Measurements from ENCODE around the gene ADCYAP1.
A peak's percentile ranks its signal among the peaks of the same experiment; 100 is the strongest.

Gene ADCYAP1

GRCh38 chr18:886076-886475 is 18.6 kb upstream of the ADCYAP1 start:
- H3K27ac ChIP-seq, result no peak overlapping the region
- TF ChIP-seq ZFX (IDR thresholded peaks at IDR 0.05; ENCODE audit: borderline replicate concordance), result no peak

DNA sequence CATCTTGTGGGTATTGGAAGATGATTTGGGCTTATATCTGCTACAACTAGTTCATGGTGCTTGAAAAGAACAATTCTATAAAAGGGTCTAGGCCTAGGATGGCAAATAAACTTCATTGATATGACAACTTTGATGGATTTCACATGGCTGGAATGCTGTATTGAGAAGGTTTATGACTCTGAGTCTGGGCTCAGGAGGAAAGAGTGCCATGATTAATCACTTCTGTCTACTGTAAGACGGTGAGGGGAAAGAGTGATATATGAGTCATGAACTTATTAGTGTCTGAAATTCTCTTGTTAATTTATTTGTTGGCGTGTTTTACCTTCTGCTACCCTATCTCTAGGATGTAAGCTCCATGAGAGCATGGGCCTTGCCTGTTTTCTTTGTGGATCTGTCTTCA is 17.0 kb upstream of the ADCYAP1 start:
- no peak for TF ChIP-seq ZFX (IDR thresholded peaks at IDR 0.05; ENCODE audit: borderline replicate concordance)
- no peak for TF ChIP-seq CTCF (IDR thresholded peaks at IDR 0.05)

DNA sequence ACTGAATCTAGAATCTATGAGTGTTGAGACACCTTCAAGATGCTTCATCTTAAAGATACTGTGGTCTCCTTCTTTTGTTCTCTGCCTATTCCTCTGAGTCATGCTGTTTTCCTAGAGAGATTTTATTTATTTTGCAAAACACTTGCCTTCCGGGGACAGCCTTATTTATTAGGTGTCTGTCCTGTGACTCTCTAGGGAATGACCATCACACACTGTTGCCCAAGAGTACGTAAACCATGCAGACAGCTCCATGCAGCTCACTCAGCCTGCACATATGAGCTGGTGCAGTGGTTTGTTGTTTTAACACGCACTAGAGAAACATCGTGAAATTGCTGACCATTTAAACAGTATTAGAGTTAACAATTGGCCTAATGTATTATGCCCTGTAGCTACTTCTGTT is 12.4 kb upstream of the ADCYAP1 start:
- TF ChIP-seq CTCF (IDR thresholded peaks at IDR 0.05), result no peak
- TF ChIP-seq ZFX (IDR thresholded peaks at IDR 0.05; ENCODE audit: borderline replicate concordance), result no peak

More for the DNA sequence above, 17.0 kb upstream of the ADCYAP1 start:
- H3K27ac ChIP-seq, result no peak overlapping the region

GRCh38 chr18:896315-896714 is 8.4 kb upstream of the ADCYAP1 start:
- TF ChIP-seq CTCF (IDR thresholded peaks at IDR 0.05), result no peak
- no peak for TF ChIP-seq ZFX (IDR thresholded peaks at IDR 0.05; ENCODE audit: borderline replicate concordance)
- no peak overlapping the region for H3K27ac ChIP-seq

More for the DNA sequence above, 12.4 kb upstream of the ADCYAP1 start:
- H3K27ac ChIP-seq, result no peak overlapping the region

DNA sequence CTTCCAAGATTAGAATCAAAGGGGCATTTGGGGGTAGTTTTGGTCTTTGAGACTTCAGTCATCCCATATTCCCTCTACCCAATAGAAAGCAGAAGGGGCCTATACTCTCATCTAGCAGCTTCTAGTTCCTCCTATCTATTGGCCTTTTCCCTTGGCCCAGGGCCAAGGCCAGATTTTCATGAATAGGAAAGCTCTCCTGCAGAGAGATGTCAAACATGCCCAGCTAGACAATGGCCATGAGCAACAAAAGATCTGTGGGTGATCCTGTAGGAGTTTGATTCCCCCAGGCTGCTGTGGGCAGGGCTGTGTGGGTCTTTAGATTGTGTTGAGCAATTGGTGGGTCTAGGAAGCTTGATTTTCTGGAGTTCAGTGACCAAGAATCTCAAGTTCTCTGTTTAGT is 2.9 kb upstream of the ADCYAP1 start:
- H3K27ac ChIP-seq, result no peak overlapping the region
- no peak for TF ChIP-seq ZFX (IDR thresholded peaks at IDR 0.05; ENCODE audit: borderline replicate concordance)

- TF ChIP-seq CTCF (IDR thresholded peaks at IDR 0.05) (no peak), ZFX (IDR thresholded peaks at IDR 0.05; ENCODE audit: borderline replicate concordance) (no peak)
- no peak overlapping the region for H3K27ac ChIP-seq
Measured at GRCh38 chr18:902229-902628, 2.4 kb upstream of the ADCYAP1 start.

- TF ChIP-seq CTCF (IDR thresholded peaks at IDR 0.05) (no peak), ZFX (IDR thresholded peaks at IDR 0.05; ENCODE audit: borderline replicate concordance) (no peak)
- no peak overlapping the region for H3K27ac ChIP-seq
Measured at GRCh38 chr18:903701-904100, 970 bp upstream of the ADCYAP1 start.

DNA sequence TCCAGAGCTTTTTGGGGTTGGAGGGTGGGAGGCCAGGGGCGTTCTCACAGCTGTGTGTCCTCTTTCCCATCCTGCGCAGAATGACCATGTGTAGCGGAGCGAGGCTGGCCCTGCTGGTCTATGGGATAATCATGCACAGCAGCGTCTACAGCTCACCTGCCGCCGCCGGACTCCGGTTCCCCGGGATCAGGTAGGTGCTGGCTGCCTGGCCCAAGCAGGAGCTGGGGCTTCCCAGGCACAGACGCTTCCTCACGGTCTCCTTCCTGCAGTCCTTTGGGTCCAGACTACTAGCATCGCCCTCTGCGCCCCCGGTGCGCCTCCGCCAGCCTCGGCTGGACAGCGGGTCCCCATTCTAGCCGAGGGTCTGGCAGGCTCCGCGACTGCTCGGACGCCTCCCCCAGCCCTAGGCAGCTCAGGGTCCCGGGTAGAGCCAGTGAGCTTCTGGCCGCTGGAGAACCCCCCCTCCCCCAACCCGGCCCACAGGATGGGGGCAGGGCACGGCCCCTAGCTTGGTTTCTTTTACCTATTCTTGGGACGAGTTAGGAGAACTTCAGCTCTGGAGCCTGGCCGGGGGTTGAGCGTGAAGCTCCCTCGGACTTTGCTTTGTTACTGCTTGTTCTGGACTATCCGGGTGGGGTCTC is 756 bp downstream of the ADCYAP1 start:
- H3K27ac ChIP-seq, result peak overlapping the region; percentile 76
- TF ChIP-seq ZFX (IDR thresholded peaks at IDR 0.05; ENCODE audit: borderline replicate concordance), result no peak
- TF ChIP-seq CTCF (IDR thresholded peaks at IDR 0.05), result no peak
